Measurements from ENCODE around the gene REC8. TPM values are rescaled to one million over a fixed set of nuclear protein-coding genes. Genes with fewer than 3 reads are reported as not detected.

REC8 gene
- total and polyA plus RNA-seq, 2 of the 13 experiments (the other 11 are each of a cell fraction or from before 2014, with no cell fraction given) = 3.4 to 14.7 TPM

DNA sequence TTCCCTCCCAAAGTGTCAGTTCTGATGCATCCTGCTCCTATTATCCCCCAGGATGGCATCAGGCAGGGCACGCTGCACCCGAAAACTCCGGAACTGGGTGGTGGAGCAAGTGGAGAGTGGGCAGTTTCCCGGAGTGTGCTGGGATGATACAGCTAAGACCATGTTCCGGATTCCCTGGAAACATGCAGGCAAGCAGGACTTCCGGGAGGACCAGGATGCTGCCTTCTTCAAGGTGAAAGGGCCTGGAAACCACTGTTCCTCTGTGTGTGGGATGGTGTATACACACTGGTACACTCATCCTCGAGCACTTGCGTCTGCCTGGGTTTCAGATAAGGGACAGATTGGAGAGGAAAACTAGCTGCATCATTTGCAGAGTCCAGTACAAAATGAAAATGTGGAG, 9.8 kb upstream of the REC8 start (continued):
- TF ChIP-seq CCAR2 (optimal IDR thresholded peaks at IDR 0.05; ENCODE audit: low read depth, low read length) (no peak), ZNF629 (CRISPR knock-in tag; conservative IDR thresholded peaks at IDR 0.05) (no peak), YEATS4 (CRISPR knock-in tag; IDR thresholded peaks at IDR 0.05; ENCODE audit: borderline replicate concordance) (no peak), REXO4 (CRISPR knock-in tag; IDR thresholded peaks at IDR 0.05; ENCODE audit: borderline replicate concordance) (no peak), PAF1 (CRISPR knock-in tag; IDR thresholded peaks at IDR 0.05) (no peak; the same call in 1 of the 2 replicates), ZNF274 (CRISPR knock-in tag; IDR thresholded peaks at IDR 0.05) (no peak), MTA1 (CRISPR knock-in tag; IDR thresholded peaks at IDR 0.05; ENCODE audit: borderline replicate concordance) (0 out of 2 replicates have a peak, but pooled peaks have one; percentile 32), MIXL1 (CRISPR knock-in tag; IDR thresholded peaks at IDR 0.05) (no peak), ZNF780A (CRISPR knock-in tag; IDR thresholded peaks at IDR 0.05) (no peak), TBL1XR1 (IDR thresholded peaks at IDR 0.05; ENCODE audit: borderline replicate concordance, low read length, partially characterized antibody) (no peak)
- TF ChIP-seq, protein P1, sequence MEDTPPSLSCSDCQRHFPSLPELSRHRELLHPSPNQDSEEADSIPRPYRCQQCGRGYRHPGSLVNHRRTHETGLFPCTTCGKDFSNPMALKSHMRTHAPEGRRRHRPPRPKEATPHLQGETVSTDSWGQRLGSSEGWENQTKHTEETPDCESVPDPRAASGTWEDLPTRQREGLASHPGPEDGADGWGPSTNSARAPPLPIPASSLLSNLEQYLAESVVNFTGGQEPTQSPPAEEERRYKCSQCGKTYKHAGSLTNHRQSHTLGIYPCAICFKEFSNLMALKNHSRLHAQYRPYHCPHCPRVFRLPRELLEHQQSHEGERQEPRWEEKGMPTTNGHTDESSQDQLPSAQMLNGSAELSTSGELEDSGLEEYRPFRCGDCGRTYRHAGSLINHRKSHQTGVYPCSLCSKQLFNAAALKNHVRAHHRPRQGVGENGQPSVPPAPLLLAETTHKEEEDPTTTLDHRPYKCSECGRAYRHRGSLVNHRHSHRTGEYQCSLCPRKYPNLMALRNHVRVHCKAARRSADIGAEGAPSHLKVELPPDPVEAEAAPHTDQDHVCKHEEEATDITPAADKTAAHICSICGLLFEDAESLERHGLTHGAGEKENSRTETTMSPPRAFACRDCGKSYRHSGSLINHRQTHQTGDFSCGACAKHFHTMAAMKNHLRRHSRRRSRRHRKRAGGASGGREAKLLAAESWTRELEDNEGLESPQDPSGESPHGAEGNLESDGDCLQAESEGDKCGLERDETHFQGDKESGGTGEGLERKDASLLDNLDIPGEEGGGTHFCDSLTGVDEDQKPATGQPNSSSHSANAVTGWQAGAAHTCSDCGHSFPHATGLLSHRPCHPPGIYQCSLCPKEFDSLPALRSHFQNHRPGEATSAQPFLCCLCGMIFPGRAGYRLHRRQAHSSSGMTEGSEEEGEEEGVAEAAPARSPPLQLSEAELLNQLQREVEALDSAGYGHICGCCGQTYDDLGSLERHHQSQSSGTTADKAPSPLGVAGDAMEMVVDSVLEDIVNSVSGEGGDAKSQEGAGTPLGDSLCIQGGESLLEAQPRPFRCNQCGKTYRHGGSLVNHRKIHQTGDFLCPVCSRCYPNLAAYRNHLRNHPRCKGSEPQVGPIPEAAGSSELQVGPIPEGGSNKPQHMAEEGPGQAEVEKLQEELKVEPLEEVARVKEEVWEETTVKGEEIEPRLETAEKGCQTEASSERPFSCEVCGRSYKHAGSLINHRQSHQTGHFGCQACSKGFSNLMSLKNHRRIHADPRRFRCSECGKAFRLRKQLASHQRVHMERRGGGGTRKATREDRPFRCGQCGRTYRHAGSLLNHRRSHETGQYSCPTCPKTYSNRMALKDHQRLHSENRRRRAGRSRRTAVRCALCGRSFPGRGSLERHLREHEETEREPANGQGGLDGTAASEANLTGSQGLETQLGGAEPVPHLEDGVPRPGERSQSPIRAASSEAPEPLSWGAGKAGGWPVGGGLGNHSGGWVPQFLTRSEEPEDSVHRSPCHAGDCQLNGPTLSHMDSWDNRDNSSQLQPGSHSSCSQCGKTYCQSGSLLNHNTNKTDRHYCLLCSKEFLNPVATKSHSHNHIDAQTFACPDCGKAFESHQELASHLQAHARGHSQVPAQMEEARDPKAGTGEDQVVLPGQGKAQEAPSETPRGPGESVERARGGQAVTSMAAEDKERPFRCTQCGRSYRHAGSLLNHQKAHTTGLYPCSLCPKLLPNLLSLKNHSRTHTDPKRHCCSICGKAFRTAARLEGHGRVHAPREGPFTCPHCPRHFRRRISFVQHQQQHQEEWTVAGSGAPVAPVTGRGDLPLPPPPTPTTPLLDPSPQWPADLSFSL (CRISPR knock-in tag; IDR thresholded peaks at IDR 0.05) = no peak
- TF ChIP-seq, protein P2, sequence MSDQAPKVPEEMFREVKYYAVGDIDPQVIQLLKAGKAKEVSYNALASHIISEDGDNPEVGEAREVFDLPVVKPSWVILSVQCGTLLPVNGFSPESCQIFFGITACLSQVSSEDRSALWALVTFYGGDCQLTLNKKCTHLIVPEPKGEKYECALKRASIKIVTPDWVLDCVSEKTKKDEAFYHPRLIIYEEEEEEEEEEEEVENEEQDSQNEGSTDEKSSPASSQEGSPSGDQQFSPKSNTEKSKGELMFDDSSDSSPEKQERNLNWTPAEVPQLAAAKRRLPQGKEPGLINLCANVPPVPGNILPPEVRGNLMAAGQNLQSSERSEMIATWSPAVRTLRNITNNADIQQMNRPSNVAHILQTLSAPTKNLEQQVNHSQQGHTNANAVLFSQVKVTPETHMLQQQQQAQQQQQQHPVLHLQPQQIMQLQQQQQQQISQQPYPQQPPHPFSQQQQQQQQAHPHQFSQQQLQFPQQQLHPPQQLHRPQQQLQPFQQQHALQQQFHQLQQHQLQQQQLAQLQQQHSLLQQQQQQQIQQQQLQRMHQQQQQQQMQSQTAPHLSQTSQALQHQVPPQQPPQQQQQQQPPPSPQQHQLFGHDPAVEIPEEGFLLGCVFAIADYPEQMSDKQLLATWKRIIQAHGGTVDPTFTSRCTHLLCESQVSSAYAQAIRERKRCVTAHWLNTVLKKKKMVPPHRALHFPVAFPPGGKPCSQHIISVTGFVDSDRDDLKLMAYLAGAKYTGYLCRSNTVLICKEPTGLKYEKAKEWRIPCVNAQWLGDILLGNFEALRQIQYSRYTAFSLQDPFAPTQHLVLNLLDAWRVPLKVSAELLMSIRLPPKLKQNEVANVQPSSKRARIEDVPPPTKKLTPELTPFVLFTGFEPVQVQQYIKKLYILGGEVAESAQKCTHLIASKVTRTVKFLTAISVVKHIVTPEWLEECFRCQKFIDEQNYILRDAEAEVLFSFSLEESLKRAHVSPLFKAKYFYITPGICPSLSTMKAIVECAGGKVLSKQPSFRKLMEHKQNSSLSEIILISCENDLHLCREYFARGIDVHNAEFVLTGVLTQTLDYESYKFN (CRISPR knock-in tag; conservative IDR thresholded peaks at IDR 0.05) = no peak
- TF ChIP-seq, protein P3, sequence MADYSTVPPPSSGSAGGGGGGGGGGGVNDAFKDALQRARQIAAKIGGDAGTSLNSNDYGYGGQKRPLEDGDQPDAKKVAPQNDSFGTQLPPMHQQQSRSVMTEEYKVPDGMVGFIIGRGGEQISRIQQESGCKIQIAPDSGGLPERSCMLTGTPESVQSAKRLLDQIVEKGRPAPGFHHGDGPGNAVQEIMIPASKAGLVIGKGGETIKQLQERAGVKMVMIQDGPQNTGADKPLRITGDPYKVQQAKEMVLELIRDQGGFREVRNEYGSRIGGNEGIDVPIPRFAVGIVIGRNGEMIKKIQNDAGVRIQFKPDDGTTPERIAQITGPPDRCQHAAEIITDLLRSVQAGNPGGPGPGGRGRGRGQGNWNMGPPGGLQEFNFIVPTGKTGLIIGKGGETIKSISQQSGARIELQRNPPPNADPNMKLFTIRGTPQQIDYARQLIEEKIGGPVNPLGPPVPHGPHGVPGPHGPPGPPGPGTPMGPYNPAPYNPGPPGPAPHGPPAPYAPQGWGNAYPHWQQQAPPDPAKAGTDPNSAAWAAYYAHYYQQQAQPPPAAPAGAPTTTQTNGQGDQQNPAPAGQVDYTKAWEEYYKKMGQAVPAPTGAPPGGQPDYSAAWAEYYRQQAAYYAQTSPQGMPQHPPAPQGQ (CRISPR knock-in tag; IDR thresholded peaks at IDR 0.05; ENCODE audit: borderline replicate concordance) = no peak
- TF ChIP-seq, protein P4, sequence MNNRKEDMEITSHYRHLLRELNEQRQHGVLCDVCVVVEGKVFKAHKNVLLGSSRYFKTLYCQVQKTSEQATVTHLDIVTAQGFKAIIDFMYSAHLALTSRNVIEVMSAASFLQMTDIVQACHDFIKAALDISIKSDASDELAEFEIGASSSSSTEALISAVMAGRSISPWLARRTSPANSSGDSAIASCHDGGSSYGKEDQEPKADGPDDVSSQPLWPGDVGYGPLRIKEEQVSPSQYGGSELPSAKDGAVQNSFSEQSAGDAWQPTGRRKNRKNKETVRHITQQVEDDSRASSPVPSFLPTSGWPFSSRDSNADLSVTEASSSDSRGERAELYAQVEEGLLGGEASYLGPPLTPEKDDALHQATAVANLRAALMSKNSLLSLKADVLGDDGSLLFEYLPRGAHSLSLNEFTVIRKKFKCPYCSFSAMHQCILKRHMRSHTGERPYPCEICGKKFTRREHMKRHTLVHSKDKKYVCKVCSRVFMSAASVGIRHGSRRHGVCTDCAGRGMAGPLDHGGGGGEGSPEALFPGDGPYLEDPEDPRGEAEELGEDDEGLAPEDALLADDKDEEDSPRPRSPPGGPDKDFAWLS (CRISPR knock-in tag; IDR thresholded peaks at IDR 0.05; ENCODE audit: borderline replicate concordance) = 0 out of 2 replicates have a peak, but pooled peaks have one; percentile 20

Data from HepG2 (cell line).